Putamen (tissue), 1 donor: ENCODE results near the gene GNG12.

Source experiments
- DNase-seq: peaks from one replicate; pipeline ENCODE4 v3.0.0-alpha.2; 2016; ENCODE audit warnings: low spot score

The GNG12 gene

DNA sequence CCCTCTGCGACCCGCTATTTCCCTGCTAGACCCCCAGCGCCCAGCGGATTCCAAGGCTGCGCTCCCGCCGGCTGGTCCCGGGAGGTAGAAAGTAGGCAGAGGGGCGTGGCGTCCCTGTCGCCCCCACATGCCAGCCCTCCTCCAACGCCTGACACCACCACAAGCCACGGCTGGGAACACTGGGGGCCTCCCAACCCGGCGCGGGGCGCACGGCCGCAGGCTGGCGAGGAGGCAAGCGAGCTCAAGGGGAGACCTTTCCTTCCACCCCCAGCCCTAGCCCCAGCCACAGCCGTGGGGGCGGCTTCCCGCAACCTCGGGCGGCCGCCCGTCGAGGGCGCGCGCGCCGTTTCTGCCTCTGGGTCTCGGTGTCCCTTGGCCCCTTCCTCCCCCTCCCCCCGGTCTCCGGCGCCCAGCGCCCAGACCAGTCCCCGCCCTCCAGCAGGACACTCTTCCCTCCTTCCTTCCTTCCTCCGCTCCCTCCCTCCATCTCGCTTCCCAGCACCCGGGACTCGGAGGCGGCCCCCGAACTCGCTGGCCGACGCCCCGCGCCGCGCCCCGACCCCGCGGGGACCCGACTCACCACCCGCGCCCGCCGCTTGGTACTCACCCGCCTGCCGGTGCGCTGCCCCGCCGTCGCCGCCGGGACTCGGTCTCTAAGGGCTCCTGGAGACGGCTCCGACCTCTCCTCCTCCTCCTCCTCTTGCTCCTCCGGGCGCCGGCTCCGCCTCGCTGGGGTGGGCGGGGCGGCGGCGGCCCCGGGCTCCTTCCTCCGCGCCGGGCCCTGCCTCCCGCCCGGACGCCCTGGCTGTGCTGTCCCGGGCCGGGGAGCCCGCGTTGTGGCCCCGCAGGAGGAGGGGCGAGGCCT, at the start of gene GNG12:
TSS of gene GNG12 (minus strand) at position 731 of the 865 bp plus-strand sequence. CDS start 125,781 bp downstream, outside the sequence.
- no peak for DNase-seq

DNA sequence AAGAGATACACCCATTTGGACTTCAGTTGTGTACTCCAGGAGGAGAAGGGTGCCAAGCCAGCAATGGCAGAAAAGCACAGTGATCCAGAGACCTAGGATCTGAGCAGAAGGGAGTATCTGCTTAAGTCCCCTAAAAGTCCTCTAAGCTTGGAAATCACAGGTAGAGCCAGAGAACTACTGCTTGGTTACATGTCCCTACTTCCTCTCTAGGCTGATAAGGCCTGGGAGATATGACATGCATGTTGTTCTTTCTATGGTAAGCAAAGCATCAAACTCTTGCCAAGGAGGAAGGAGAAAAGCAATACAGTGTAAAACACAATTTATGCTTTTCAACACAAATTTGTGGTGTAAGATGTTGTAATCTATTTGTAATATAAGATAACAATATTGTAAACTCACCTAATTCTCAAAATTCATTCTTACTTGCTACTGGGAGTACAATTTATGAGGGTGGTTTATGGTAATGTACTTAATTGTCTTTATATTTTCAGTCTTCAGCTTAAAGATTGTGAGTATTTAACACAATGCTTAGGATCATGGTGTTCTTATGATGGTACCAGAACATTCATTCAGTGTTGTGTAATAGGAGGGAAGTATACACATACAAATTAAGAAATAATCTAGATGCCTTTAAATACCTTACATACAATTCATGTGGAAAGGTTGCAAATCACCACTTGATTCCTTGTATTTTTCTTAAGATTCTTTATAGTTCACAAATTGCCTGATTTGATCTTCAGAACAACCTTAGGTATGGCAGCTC, 49.1 kb upstream of the GNG12 start:
- DNase-seq: no peak

DNA sequence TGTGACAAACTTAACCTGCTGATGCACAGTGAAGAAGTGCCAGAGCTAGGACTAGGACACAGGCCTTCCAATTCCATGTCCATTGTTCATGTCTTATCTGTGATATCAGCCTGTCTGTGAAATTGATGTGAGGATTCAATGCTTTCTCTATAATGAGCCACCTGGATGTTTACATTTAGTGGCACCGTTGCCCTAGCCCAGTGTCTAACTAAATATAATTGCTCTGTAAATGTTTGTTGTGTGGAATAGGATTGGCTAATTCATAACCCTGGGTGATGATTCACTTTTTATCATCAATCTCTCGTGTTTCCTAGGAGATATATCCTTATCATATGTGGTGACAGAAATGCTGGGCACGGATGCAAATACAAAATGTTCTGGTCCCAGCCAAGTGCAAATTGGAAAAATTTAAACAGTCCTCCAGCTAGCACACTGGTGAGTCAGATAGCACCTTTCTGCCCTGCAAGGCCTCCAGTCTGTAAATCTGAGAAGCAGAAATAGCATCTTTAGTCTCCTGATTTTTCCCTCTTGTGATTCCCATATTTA, 46.9 kb upstream of the GNG12 start:
- no peak for DNase-seq

DNA sequence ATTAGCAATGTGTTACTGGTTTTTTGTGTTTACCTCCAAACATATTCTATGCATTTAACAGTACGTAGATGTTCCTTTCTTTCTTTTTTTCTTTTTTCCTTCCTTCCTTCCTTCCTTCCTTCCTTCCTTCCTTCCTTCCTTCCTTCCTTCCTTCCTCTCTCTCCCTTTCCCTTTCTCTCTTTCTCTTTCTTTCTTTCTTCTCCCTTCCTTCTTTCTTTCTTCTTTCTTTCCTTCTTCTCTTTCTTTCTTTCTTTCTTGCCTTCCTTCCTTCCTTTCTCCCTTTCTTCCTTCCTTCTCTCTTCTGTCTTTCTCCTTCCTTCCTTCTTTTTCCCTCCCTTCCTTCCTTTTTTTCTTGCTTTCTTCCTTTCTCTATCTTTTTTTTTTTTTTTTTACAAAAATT, 46.2 kb upstream of the GNG12 start:
- DNase-seq: no peak

DNA sequence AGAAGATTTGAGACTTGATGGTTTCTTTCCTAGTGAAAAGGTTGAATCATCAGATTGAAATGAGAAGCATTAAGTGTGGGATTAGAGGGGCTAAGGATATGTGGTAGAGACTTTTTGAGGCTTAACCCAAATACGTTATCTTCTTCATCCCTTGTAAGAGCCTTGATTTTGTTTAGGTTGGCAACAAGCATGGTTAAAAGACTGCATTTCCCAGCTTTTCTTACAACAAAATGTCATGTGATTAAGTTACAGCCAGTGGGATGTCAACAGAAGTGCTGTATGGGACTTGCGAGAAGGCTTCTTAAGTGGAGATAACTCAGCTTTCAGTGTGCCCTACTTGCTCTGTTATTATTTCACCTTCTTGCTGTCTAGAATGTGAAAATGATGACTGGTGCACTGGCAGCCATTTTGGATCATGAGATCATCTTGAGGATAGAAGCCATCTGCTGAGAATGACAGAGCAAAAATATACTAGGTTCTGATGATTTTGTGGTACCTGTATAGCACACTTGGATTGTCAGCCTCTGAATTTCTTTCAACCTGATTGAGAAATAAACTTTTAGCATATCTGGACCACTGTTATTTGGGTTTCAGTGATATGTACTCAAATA, 41.3 kb upstream of the GNG12 start:
- DNase-seq: no peak

DNA sequence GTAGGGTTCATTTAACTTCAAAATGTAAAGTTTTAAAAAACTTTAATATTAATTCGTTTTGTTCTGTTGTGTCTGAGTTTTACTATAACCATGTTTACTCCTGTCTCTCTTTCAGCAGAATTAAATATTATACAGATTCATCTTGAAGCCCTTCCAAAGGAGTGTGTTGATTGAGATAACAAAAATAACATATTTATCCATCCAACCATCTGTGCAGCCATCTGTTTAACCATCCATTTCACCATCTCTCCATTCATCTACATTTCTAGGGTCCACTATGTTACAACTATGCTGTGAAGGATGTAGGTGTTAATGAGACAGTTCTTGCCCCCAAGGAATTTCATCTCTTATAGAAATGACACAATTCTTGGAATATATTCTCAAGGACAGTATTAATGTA, 36.0 kb upstream of the GNG12 start:
- no peak for DNase-seq

DNA sequence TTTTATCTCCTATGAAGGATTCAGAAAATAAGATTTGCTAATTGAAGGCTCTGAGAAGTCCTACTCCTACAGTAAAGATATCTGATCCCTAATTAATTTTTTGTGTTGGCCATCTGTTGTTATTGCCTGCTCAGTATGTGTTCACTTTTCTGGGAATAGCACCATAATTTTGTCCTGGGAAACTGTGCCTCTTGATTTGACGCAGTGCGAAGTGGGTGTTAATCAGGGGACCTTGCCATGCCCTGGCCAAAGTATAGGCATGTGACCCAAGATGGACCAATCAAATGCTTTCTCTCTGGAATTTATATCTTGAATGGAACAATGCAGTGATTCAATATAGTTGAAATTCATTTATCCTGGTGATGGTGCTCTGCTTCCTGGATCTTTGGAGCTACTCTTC, 30.4 kb upstream of the GNG12 start:
- DNase-seq: no peak

DNA sequence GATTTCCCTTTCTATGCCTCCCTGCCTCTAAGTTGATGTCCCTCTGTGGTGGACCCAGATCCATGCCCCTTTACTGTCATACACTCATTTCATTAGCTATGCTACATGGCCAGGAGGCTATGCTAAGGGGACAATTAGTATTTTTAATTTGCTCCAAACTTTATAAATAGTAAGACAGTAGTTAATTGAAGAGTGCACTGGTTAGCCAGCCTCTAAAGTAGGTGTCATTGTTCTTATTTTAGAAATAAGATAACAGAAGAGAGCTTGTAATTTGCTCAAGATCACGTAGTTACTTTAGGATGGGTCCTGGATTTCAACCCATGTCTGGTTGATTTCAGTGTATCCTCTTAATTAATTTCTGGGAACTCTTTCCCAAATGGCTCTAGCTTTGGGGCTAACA, 29.4 kb upstream of the GNG12 start:
- no peak for DNase-seq

DNA sequence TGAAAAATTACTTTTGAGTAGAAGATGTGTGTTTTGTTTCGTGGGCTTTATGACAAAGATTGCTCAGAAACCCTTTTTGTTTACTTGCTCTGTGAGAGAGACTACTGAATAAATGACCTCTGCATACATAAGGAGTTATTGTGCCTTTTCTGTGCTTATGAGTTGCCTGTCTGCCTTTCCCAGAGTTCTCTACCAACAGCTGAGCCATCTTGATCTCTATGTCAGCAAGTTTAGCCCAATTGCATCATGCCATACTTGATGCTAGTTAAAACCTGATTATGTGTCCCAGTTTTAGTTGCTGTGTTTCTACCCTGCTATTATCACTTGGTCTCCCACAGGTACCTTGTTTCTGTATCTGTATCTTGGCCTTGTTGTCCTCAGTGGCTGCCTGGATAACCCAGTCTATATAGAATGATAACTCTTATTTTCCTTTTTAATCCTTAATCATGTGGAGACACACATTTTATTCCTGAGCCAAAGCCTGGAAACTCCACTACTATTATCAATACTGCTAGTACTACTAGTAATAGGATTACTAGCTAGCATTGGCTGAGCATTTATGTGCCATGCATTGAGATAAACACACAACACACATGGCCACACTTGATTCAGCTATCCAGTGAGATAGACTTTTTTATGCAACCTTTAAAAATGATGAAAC, 28.7 kb upstream of the GNG12 start:
- DNase-seq: no peak

DNA sequence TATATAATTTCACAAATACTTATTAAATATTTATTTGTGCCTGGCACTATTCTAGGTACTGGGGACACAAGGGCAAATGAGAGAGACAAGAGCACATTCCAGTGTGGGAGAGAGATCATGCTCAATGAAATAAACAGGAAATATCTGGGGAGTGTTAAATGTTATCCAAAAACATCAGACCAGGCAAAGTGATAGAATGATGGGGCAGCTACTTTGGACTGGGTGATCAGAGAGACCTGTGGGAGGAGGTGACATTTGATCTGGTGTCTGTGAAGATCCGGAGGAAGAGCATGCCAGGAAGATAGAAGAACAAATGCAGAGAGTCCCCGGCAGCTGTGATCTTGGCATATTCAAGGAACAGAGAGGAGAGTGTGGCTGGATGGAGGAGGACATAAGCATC, 27.5 kb upstream of the GNG12 start:
- DNase-seq: no peak

DNA sequence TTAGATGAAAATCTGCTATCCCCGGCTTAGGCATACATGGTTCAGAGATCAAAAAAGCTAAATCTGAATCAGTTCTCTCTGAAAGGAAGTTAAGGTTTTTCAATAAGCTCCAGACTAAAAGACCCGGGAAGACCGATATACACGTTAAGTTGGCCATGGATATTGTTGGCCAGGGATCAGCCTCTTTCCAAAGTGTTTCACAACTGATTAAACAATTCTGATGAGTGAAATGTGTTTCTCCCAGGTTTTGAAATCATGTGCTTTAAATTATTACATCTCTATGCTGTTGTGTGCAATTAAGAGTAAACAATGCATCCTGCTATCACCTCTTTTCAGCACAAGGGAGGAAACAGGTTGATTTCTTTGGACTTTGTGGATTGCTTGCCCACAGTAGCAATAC, 23.7 kb upstream of the GNG12 start:
- no peak for DNase-seq

DNA sequence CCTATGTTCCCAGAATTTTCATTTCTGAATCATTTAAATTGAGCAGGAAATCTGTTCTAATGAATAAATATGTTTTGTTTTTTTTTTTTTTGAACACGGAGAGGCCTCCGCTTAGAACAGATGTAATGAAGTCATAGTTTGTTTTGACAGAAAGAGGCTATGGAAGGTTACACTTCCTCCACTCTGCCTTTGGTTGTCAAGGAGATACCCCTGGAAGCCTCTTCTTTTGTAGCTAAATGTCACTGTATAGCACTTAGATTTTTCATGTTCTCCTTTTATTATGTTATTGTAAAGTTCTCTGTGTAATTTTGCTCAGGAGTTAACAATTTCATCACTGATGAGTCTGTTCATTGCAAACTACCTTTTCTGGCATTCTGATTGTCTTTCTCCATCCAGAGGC, 22.7 kb upstream of the GNG12 start:
- peak; percentile 47 for DNase-seq

DNA sequence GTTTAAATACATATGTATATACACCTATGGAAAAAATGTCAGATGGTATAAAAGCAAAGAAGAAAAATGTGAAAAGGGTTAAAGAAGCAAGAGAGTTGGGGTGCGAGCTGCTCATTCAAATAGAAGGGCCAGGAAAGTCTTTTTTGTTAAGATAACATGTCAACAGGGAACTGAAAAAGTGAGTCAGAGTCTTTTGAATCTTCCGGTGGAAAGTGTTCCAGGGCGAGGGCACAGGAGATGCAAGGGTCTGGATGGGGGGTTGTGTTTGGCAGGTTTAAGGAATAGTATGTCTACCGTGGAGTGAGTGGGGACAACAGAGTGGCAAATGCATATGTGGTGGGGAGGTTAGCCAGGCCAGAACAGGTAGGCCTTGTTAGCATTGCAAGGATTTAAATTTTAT, 22.2 kb upstream of the GNG12 start:
- no peak for DNase-seq

DNA sequence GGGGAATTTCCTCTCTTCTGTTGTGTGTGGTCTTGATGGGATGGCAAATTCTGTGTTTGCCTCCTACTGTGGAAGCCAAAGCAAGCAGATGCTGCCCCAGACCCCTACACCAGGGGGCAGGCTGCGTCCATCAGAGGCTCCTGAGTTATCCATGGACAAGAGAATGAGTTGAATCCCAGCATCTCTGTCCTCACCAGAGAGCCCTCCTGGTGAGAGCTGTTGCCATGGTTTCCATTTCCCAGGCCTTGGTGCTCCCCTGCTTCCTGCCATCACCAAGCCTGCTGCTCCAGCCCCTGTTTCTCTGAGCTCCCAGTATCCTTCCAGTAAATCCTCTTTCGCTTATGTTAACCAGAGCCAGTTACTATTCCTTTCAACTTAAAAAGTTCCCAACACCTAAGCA, 20.4 kb upstream of the GNG12 start:
- DNase-seq: no peak

DNA sequence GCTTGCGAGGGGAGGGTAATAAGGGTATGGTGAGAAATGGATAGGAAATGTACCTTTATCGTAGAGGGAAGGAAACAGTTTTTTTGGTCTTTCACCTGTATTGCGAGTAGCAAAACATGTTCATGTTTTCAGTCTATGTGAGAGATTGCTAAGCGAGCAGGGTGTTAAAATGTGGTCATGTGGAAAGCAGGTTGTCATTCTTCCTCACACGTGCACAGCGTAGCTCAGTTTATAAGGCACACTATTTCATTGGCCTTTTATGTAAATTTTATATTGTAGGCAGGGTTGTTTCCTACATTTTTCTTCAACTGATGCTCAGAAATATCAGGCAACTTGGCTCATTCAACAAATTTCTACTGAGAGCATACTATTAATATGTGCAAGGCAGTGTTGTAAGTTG, 18.5 kb upstream of the GNG12 start:
- DNase-seq: no peak

DNA sequence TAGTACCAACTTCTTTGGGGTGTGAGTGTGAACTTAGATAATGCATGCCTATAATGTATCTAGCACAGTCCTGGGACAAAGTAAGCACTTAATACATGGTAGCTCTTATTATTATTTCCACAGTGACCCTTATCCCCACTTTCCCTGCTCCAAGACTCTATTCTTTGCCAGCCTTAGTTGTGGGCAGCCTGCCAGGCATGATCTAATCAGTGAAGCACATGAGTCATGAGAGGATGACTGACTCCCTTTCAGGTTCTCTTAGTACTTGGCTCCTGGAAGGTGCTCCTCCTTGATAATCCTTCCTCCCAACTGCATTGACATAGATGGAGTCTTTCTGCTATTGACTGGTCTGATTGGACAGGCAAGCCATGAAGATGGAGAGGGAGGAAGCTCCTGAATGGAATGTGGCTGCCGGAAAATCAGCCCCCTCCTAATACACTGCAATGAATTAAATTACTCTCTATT, 17.4 kb upstream of the GNG12 start:
- DNase-seq: no peak

DNA sequence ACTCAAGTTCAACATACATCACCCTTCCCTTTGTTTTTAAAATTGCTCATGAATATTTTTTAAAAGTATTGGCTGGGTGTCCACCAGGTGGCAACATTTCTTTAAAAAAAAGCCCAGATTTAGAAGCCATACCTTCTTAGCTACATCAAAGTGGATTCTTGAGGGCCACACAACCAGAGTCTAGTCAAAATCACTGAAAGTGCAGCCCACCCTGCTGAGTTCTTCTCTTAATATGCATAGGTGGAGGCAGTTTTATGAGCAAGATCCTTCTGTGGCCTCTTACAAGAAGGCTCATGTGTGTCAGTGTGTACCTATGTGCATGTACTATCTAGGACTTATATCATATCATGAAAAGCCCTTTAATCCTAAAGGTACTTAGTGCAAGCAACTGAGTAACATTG, 16.9 kb upstream of the GNG12 start:
- no peak for DNase-seq

DNA sequence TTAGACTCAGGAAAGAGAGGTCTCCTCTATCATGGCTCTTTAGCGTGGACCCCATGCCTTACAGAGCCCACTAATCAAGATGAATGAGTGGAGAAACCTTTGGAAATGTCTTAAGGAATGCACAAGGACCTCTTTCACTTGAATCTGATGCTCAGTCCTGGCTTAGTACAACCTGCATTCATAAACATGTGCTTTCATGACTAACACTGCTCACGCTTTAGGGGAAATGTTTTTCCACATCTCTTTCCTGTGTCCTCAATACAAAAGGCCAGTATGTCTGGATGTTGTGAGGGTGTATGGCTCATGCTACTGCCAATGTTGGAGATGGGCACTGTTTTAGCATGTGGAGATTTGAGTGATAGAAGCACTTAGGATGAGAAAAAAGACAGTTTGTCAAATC, 14.2 kb upstream of the GNG12 start:
- no peak for DNase-seq

DNA sequence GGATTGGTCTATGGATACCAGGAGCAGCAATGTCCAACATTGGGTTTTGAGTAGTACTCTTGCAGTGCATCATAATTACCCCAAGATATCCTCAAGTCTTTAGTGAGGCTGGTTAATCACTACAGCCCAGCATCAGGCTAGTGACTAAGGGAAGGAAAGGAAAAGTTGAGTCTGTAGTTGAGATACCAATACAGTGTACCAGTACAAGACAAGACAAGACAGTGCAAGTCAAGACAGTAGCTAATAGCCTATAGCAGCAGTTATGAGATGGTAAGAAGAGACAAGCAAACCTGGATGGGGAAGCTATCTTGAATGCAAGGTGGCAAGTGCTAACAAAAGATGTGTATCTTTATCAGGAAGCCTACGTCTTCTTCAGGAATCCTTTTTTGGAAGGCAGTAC, 13.3 kb upstream of the GNG12 start:
- no peak for DNase-seq

DNA sequence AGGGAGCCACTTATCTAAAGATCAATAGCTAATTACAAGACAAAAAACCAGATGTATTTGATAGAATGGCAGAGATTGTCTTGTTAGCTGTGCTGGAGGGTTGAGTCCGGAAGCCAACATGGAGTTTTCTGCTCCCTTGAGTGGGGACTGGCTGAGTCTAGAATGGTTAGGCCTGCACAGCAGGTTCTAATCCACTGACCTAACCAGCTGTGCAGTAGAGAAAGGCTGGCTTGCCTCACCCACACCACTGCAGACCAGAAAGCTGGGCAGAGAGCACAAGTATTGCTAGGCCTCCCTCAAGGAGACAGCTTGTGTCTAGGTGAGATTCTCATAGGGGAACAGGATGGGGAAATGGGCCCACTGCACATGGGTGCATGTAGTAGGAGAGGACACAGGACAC, 11.7 kb upstream of the GNG12 start:
- no peak for DNase-seq

DNA sequence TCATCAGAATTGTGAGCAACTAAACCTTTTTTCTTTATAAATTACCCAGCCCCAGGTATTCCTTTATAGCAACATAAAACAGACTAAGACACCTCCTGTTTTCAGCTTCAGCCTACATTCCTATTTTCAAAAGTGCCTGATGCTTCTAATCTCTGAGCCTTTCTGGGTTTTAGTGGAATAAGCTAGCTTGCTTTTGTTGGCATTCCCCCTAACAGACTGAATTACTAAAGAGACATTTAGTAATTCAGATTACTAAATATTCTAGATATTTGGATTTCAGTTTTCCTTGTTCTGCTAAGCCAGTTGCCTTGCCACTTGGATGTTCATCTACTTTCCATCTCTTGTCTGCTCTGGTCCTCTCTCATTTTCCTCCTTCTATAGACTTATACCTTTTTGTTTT, 10.5 kb upstream of the GNG12 start:
- DNase-seq: no peak

DNA sequence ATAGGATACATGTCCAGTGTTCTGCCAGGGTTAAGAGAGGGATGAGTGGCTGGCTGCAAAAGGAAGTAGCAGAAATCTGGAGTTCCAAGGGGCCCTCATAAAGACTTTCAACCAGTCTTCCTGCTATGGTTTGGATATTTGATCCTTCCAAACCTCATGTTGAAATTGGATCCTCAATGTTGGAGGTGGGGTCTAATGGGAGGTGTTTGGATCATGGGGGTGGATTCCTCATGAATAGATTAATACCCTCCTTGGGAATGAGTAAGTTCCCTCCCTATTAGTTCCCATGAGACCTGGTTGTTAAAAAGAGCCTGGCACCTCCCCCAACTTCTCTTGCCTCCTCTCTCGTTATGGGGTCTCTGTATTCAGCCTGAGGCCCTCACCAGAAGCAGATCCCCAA, 10.1 kb upstream of the GNG12 start:
- no peak for DNase-seq
